Activated CD4-positive, alpha-beta T cell treated with anti-CD3 and anti-CD28 coated beads for 36 hours (primary cell): Measurements from ENCODE around the gene CMAS. TPM values are rescaled to one million over a fixed set of nuclear protein-coding genes. Genes with fewer than 3 reads are reported as not detected.
"Not testable (repeated sequence)": the region's sequence is repeated elsewhere in the genome, so short reads cannot be mapped to it uniquely, and the experiment has no call there.

Source experiments
- ATAC-seq: fragments of 200-7000 bp; cut with Tn5 transposase; one replicate; pipeline ENCODE4 v1.10.0; 2021; ENCODE audit warnings: mild to moderate bottlenecking, moderate library complexity
- CTCF ChIA-PET: fragments of 350-600 bp; sonication (Branson Sonifier 250); formaldehyde crosslinking; loops from one replicate; lab custom pipeline; 2021; ENCODE audit warnings: antibody characterized with exemption; lab: Charles Lee
- POLR2A ChIA-PET: fragments of 350-600 bp; sonication (Branson Sonifier 250); formaldehyde crosslinking; loops from one replicate; lab custom pipeline; 2021; ENCODE audit warnings: antibody characterized with exemption, inconsistent platforms; lab: Charles Lee
- DNase-seq: peaks from one replicate; pipeline ENCODE4 v3.0.0-alpha.2; 2020
- H3K27ac Mint-ChIP-seq: one replicate; pipeline ENCODE4 v1.8.0; 2021; ENCODE audit warnings: mixed read lengths
- H3K27me3 Mint-ChIP-seq: one replicate; pipeline ENCODE4 v1.8.0; 2021; ENCODE audit warnings: mixed read lengths
- H3K36me3 Mint-ChIP-seq: one replicate; pipeline ENCODE4 v1.8.0; 2021; ENCODE audit warnings: low read depth, mixed read lengths
- H3K4me1 Mint-ChIP-seq: one replicate; pipeline ENCODE4 v1.8.0; 2021; ENCODE audit warnings: mixed read lengths
- H3K4me3 Mint-ChIP-seq: one replicate; pipeline ENCODE4 v1.8.0; 2021; ENCODE audit warnings: mild to moderate bottlenecking, moderate library complexity, mixed read lengths
- H3K9me3 Mint-ChIP-seq: one replicate; pipeline ENCODE4 v1.8.0; 2021; ENCODE audit warnings: low read depth, mixed read lengths
- intact Hi-C, 2 experiments: fragments of 100-400 bp; cut with DNase I in 1 of 2; cut with micrococcal nuclease in 1 of 2; formaldehyde crosslinking; loops; one replicate each; pipeline versions ENCODE4 v1.14.2 to v1.15.1; 2022 to 2024; cut with DNase I, micrococcal nuclease
- total RNA-seq, 2 experiments: library from RNA; stranded (reverse); gene quantifications; one replicate each; pipeline ENCODE4 v1.2.3, GENCODE V29; 2021

CMAS gene
- total RNA-seq, 2 experiments from 2014 or later: 33.5 to 52.1 TPM

DNA sequence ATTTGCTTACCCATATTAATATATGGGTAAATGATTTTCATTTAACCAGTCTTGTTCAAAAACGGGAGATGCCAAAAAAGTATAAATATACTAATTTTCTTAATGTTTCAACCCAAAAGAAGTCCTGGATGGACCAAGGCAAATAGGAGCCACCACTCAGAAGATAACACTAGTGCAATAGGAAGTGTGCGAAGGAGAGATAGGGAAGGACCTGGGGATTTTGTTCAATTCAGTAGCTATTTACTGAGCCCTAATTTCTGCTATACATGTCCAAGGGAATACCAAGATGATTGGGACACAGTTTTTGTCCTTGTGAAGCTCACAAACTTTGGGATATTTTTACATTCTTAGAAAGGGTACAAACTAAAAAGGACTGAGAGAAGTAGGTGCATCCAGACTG is 1.5 kb downstream of the CMAS start:
- intact Hi-C loops: loop anchor here (2.0 to 10.0 kb wide), 4 partner anchors 287 to 610 kb away; partner anchors contain the start of genes ETNK1 (in 2 of the 2), GOLT1B (in 2 of the 2), RECQL (in 2 of the 2) and PYROXD1 (in 1 of the 2)
- no peak overlapping the region for H3K27ac Mint-ChIP-seq
- H3K36me3 Mint-ChIP-seq: peaks cover 24% of the 10 kb centered on the region
- H3K4me3 Mint-ChIP-seq: peak overlapping the region; percentile 82
- POLR2A ChIA-PET: no interaction called here
- ATAC-seq: no peak
- CTCF ChIA-PET: interaction anchor here (0.6 to 3.0 kb wide), 7 partner anchors 8 to 412 kb away, joined by 3 to 9 read pairs (median 5); no protein-coding TSS in a partner anchor
- H3K9me3 Mint-ChIP-seq: no peaks in the 10 kb centered on the region
- no peak for DNase-seq
- no peaks in the 10 kb centered on the region for H3K27me3 Mint-ChIP-seq
- H3K4me1 Mint-ChIP-seq: peaks cover 47% of the 10 kb centered on the region

DNA sequence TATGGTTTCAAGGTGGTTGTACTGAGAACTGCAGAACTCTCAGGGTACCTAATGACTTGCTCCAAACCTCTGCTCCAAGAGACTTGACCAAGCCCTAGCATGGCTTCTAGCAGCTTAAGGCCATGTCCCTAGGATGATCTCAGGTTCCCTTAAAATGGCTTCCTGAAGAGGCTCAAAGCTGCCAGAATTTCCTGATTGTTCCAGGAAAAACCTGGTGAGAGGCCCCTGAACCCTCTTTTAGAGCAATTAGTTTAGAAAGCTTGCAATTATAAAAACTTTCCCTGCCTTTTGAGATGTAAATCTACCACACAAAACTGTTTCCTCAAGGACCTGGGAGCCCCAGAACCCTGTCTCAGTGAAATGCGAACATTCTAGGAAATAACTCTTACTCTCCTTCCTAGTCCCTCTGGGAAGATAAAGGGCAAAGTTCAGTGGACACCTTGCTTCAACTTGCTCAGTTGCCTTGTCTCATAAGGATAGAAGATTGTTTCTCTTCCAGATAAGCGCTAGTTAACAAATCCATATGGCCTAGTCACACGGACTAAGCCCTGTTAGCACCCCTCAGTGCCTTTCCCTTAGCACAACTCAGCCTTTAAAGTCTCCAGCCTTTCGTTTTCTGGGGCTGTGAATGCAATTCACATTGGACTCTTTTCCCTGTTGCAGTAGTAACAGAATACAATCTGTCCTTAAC is 2.5 kb downstream of the CMAS start:
- Mint-ChIP-seq H3K4me3 (no peak overlapping the region), H3K27ac (no peak overlapping the region), H3K27me3 (no peaks in the 10 kb centered on the region), H3K9me3 (no peaks in the 10 kb centered on the region), H3K36me3 (peaks cover 24% of the 10 kb centered on the region), H3K4me1 (peaks cover 39% of the 10 kb centered on the region)
- ATAC-seq (no peak), DNase-seq (no peak)
- POLR2A ChIA-PET: no interaction called here
- CTCF ChIA-PET: interaction anchor here (3.0 kb wide), 1 partner anchor 9 kb away, joined by 9 read pairs; no protein-coding TSS in a partner anchor
- intact Hi-C loops: loop anchor here (5.0 to 10.0 kb wide), 3 partner anchors 546 to 611 kb away; partner anchors contain the start of genes ETNK1 (in 2 of the 2), GOLT1B (in 2 of the 2), RECQL (in 2 of the 2) and PYROXD1 (in 1 of the 2)

DNA sequence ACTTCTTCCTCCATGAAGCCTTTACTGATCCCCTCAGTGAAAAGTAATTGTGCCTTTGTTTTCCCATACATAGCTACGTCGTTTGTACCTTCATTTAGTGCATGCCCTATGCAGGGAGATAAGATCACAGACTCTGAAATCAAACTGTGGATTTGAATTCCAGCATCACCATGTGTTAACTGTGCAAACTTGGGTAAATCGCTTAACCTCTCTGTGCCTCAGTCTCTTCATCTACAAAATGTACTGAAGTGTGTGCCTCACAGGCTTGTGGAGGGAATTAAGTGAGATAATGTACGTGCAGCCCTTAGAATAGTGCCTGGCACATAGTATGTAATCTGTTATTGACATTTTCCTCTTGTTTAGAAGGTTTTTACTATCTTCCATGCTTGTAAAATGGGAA is 4.1 kb downstream of the CMAS start:
- intact Hi-C loops: no loop called here
- POLR2A ChIA-PET: no interaction called here
- DNase-seq: no peak
- Mint-ChIP-seq H3K4me3 (no peak overlapping the region), H3K36me3 (peaks cover 24% of the 10 kb centered on the region), H3K27me3 (no peaks in the 10 kb centered on the region), H3K9me3 (no peaks in the 10 kb centered on the region), H3K27ac (peak overlapping the region; percentile 34), H3K4me1 (peaks cover 40% of the 10 kb centered on the region)
- no peak for ATAC-seq
- CTCF ChIA-PET: no interaction called here

- Mint-ChIP-seq H3K9me3 (no peaks in the 10 kb centered on the region), H3K4me1 (peaks cover 36% of the 10 kb centered on the region), H3K36me3 (peaks cover 30% of the 10 kb centered on the region), H3K27me3 (no peaks in the 10 kb centered on the region), H3K27ac (no peak overlapping the region), H3K4me3 (no peak overlapping the region)
- ATAC-seq (no peak), DNase-seq (no peak)
- POLR2A ChIA-PET: no interaction called here
- intact Hi-C loops: no loop called here
- CTCF ChIA-PET: interaction anchor here (0.6 to 1.2 kb wide), 2 partner anchors 14 to 373 kb away, joined by 3 to 4 read pairs; no protein-coding TSS in a partner anchor
Measured at GRCh38 chr12:22051114-22051698, 5.2 kb downstream of the CMAS start.

- POLR2A ChIA-PET, CTCF ChIA-PET, H3K27ac Mint-ChIP-seq, H3K9me3 Mint-ChIP-seq, DNase-seq, H3K4me3 Mint-ChIP-seq, intact Hi-C loops, ATAC-seq, H3K27me3 Mint-ChIP-seq: not testable (repeated sequence)
- Mint-ChIP-seq H3K4me1 (peaks cover 26% of the 10 kb centered on the region), H3K36me3 (peaks cover 36% of the 10 kb centered on the region)
Measured at GRCh38 chr12:22052994-22053393, 7.0 kb downstream of the CMAS start.

DNA sequence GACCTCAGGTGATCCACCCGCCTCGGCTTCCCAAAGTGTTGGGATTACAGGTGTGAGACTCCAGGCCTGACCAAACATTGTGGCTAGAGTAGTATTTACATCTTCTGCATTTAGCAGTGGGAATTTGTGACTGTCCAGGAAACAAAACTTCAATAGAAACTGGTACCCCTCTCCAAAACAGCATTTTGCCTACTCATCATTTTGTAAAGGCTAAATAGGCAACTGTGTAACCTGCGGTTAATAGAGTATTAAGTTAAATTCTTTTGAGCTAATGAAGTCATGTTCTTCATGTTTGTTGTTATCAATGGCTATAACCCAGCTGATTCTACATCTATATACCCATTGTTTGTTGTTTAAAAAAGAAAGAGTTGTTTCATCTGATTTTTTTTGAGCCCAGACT is 8.1 kb downstream of the CMAS start:
- no peak for DNase-seq
- intact Hi-C loops: no loop called here
- no peaks in the 10 kb centered on the region for H3K9me3 Mint-ChIP-seq
- ChIA-PET POLR2A (interaction anchor here (0.5 kb wide), 1 partner anchor 204 kb away, joined by 3 read pairs; no protein-coding TSS in a partner anchor), CTCF (no interaction called here)
- H3K27ac Mint-ChIP-seq: no peak overlapping the region
- H3K27me3 Mint-ChIP-seq: no peaks in the 10 kb centered on the region
- no peak overlapping the region for H3K4me3 Mint-ChIP-seq
- H3K36me3 Mint-ChIP-seq: peaks cover 32% of the 10 kb centered on the region
- ATAC-seq: no peak
- peaks cover 18% of the 10 kb centered on the region for H3K4me1 Mint-ChIP-seq

- POLR2A ChIA-PET: no interaction called here
- Mint-ChIP-seq H3K36me3 (peaks cover 26% of the 10 kb centered on the region), H3K9me3 (no peaks in the 10 kb centered on the region), H3K27ac (no peak overlapping the region), H3K27me3 (no peaks in the 10 kb centered on the region), H3K4me1 (peaks cover 4% of the 10 kb centered on the region), H3K4me3 (no peak overlapping the region)
- intact Hi-C loops: no loop called here
- CTCF ChIA-PET: interaction anchor here (2.1 kb wide), 1 partner anchor 9 kb away, joined by 9 read pairs; no protein-coding TSS in a partner anchor
- DNase-seq: no peak
- no peak for ATAC-seq
Measured at GRCh38 chr12:22056607-22057006, 10.6 kb downstream of the CMAS start.

DNA sequence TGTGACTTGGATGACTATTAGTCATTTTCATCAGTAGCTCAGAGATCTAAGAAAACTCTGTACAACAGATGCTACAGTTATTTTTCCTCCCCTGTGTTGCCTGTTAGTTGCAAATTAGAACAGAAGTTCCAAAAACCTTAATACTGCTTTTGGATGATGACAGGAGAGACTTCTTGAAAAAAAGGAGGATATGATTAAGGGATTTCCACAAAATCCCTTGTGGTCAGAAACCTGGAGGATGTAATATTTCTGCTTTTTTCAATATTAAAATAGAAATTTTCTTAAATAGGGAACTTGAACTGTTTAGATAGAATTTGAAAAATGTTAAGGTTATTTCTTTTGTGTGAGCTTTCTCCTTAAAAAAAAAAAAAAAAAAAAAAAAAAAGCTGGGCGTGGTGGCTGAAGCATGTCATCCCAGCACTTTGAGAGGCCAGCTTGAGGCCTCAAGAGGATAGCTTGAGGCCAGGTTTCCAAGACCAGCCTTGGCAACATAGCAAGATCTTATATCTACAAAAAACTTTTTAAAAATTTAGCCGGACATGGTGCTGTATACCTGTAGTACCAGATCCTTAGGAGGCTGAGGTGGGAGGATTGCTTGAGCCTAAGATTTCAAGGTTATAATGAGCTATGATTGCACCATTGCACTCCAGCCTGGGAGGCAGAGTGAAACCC is 14.1 kb downstream of the CMAS start:
- H3K36me3 Mint-ChIP-seq: peaks cover 30% of the 10 kb centered on the region
- no peaks in the 10 kb centered on the region for H3K27me3 Mint-ChIP-seq
- H3K9me3 Mint-ChIP-seq: no peaks in the 10 kb centered on the region
- intact Hi-C loops: no loop called here
- POLR2A ChIA-PET: interaction anchor here (0.7 kb wide), 1 partner anchor 94 kb away, joined by 3 read pairs; no protein-coding TSS in a partner anchor
- H3K4me3 Mint-ChIP-seq: no peak overlapping the region
- CTCF ChIA-PET: interaction anchor here (0.9 kb wide), 1 partner anchor 13 kb away, joined by 3 read pairs; no protein-coding TSS in a partner anchor
- DNase-seq (no peak), ATAC-seq (no peak)
- H3K27ac Mint-ChIP-seq: no peak overlapping the region
- H3K4me1 Mint-ChIP-seq: no peaks in the 10 kb centered on the region

DNA sequence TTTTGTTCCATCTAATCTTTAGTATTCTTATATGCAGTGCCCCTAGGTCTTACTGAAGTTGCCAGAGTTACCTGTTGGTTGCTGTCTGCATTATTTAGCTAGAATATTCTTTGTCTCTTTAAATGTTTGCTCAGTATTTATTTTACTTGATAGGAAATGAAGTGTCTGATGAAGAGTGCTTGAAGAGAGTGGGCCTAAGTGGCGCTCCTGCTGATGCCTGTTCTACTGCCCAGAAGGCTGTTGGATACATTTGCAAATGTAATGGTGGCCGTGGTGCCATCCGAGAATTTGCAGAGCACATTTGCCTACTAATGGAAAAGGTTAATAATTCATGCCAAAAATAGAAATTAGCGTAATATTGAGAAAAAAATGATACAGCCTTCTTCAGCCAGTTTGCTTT is 18.9 kb downstream of the CMAS start:
- Mint-ChIP-seq H3K27ac (no peak overlapping the region), H3K4me1 (peaks cover 7% of the 10 kb centered on the region), H3K36me3 (peaks cover 23% of the 10 kb centered on the region), H3K4me3 (no peak overlapping the region), H3K27me3 (no peaks in the 10 kb centered on the region), H3K9me3 (no peaks in the 10 kb centered on the region)
- CTCF ChIA-PET: no interaction called here
- DNase-seq (no peak), ATAC-seq (no peak)
- intact Hi-C loops: no loop called here
- POLR2A ChIA-PET: no interaction called here

DNA sequence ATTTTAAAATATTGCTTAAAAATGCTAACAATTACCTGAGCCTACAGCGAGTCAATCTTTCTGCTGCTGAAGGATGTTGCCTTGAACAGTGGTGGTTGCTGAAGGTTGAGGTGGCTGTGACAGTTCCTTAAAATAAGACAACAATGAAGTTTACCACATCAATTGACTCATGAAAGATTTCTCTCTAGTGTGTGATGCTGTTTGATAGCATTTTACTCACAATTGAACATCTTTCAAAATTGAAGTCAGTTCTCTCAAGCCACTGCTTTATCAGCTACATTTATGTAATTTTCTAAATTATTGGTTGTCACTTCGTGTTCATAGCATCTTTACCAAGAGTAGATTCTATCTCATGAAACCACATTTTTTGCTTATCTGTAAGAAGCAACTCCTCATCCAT is 20.3 kb downstream of the CMAS start:
- Mint-ChIP-seq H3K27ac (no peak overlapping the region), H3K27me3 (no peaks in the 10 kb centered on the region), H3K4me3 (no peak overlapping the region), H3K4me1 (peaks cover 7% of the 10 kb centered on the region), H3K9me3 (no peaks in the 10 kb centered on the region), H3K36me3 (peaks cover 23% of the 10 kb centered on the region)
- CTCF ChIA-PET: no interaction called here
- ATAC-seq (no peak), DNase-seq (no peak)
- intact Hi-C loops: no loop called here
- POLR2A ChIA-PET: no interaction called here

GRCh38 chr12:22069851-22070250 is 23.8 kb downstream of the CMAS start:
- intact Hi-C loops: no loop called here
- ChIA-PET POLR2A (no interaction called here), CTCF (interaction anchor here (1.7 kb wide), 1 partner anchor 69 kb away, joined by 3 read pairs; no protein-coding TSS in a partner anchor)
- H3K4me3 Mint-ChIP-seq: no peak overlapping the region
- peaks cover 21% of the 10 kb centered on the region for H3K36me3 Mint-ChIP-seq
- H3K27me3 Mint-ChIP-seq: peaks cover 3% of the 10 kb centered on the region
- ATAC-seq (no peak), DNase-seq (no peak)
- H3K9me3 Mint-ChIP-seq: no peaks in the 10 kb centered on the region
- H3K27ac Mint-ChIP-seq: no peak overlapping the region
- H3K4me1 Mint-ChIP-seq: peaks cover 7% of the 10 kb centered on the region
